Measurements from ENCODE around the gene DUSP18. TPM values are rescaled to one million over a fixed set of nuclear protein-coding genes. Genes with fewer than 3 reads are reported as not detected.

The DUSP18 gene
- total RNA-seq, 4 donors from 2014 or later, result 5.8 to 50.8 (median 40.2) TPM

DNA sequence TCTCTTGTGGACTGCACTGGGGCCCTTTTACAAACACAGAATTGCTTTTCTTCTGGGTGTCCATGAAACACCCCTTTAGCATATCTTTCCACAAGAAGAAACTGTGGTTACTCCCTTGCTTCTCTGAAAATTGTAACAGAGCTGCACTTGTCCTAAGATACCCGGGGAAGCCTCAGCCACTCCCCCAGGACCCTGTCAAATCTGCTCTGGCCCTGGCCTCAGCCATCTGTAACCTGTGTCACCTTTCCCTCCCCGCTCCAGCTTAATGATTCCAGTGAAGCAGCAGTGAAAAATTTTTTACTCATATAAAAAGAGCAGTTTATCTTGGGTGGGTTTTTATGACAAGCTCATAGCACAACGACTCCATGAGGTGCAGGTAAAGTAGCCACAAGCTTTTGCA is 3.4 kb upstream of the DUSP18 start:
- Histone ChIP-seq H3K36me3 (no peaks in the 10 kb centered on the region), H3K27ac (no peak overlapping the region), H3K4me1 (peaks cover 0 to 10% (median 3%) of the 10 kb centered on the region in 4 donors), H3K4me3 (no peak overlapping the region), H3K27me3 (no peaks in the 10 kb centered on the region), H3K9me3 (no peaks in the 10 kb centered on the region)
- no peak for TF ChIP-seq POLR2A (IDR thresholded peaks at IDR 0.05)
- TF ChIP-seq, protein P1, sequence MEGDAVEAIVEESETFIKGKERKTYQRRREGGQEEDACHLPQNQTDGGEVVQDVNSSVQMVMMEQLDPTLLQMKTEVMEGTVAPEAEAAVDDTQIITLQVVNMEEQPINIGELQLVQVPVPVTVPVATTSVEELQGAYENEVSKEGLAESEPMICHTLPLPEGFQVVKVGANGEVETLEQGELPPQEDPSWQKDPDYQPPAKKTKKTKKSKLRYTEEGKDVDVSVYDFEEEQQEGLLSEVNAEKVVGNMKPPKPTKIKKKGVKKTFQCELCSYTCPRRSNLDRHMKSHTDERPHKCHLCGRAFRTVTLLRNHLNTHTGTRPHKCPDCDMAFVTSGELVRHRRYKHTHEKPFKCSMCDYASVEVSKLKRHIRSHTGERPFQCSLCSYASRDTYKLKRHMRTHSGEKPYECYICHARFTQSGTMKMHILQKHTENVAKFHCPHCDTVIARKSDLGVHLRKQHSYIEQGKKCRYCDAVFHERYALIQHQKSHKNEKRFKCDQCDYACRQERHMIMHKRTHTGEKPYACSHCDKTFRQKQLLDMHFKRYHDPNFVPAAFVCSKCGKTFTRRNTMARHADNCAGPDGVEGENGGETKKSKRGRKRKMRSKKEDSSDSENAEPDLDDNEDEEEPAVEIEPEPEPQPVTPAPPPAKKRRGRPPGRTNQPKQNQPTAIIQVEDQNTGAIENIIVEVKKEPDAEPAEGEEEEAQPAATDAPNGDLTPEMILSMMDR (IDR thresholded peaks at IDR 0.05), result no peak
- no peak for DNase-seq

DNA sequence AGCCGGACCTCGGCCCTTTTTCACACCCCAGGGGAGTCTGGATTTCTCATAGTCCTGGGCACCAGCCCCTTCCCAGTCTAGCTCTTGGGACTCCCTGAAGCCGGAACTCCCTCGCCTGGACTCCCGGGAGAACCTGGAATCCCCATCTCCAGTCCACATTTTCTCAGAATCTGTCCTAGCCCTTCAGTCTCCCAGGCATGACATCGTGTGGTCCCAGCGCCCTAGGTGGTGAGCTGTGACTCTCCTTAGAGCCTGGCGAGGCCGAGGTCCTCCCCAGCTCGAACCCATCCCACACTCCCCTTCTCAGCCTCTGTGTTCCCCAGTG is 673 bp upstream of the DUSP18 start:
- no peaks in the 10 kb centered on the region for H3K27me3 ChIP-seq
- peak overlapping the region; percentile 57 to 79 (median 70) for H3K4me3 ChIP-seq
- H3K36me3 ChIP-seq, result peaks cover 0 to 7% (median 0%) of the 10 kb centered on the region in 3 donors
- H3K4me1 ChIP-seq, result peaks cover 0 to 16% (median 3%) of the 10 kb centered on the region in 4 donors
- no peaks in the 10 kb centered on the region for H3K9me3 ChIP-seq
- no peak for DNase-seq
- peak overlapping the region in 1 of 4 donors; percentile 77 for H3K27ac ChIP-seq
- TF ChIP-seq, protein P1 (IDR thresholded peaks at IDR 0.05), result no peak
- no peak for TF ChIP-seq POLR2A (IDR thresholded peaks at IDR 0.05)

DNA sequence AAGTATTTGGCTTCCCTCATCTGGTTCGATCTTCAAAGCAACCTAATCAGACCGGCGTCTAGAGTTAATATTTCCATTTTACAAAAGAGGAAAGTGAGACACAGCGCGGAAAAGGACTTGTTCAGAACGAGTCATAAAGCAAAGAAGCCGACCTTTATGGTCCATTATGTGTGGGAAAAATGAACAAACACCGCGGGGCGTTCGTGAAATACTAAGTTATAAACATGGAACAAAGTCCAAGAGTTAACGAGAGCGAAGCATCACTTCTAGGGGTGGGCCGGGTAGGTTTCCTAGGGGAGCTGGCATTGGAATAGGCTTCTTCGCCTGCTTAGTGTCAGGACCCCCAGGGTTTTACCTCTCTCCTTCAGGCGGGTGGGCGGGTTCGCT is 575 bp downstream of the DUSP18 start:
- Histone ChIP-seq H3K27me3 (no peaks in the 10 kb centered on the region), H3K4me3 (peak overlapping the region; percentile 57 to 79 (median 70)), H3K36me3 (peaks cover 0 to 19% (median 0%) of the 10 kb centered on the region in 3 donors), H3K27ac (peak overlapping the region; percentile 71 to 96 (median 81)), H3K4me1 (peaks cover 0 to 16% (median 3%) of the 10 kb centered on the region in 4 donors), H3K9me3 (no peaks in the 10 kb centered on the region)
- TF ChIP-seq, protein P1 (IDR thresholded peaks at IDR 0.05), result no peak
- peak; percentile 4 to 34 for TF ChIP-seq POLR2A (IDR thresholded peaks at IDR 0.05)
- DNase-seq, result peak in 1 of 3 donors; percentile 75

DNA sequence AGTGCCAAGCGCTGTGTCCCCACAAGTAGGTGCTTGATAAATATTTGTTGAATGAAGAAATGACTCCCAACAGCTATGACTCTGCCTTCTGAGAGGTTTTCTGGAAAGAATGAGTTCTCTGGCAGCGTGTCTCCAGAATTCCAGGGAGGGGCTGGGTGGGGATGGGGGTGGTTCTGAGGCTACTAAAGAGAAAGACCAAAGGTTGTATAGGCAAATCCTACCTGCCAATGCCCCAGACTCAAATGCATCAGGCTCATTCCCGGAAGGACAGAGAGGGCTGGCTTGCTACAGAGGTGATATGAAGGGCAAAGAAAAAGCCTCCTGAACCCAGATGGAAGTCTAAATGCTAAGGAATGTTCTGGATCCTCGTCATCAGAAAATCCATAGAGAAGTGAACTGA is 1.9 kb downstream of the DUSP18 start:
- H3K9me3 ChIP-seq, result no peaks in the 10 kb centered on the region
- H3K4me3 ChIP-seq, result peak overlapping the region in 2 of 4 donors; percentile 70 to 71
- peaks cover 0 to 16% (median 3%) of the 10 kb centered on the region in 4 donors for H3K4me1 ChIP-seq
- DNase-seq, result no peak
- TF ChIP-seq, protein P1 (IDR thresholded peaks at IDR 0.05), result no peak
- TF ChIP-seq POLR2A (IDR thresholded peaks at IDR 0.05), result no peak
- H3K27me3 ChIP-seq, result no peaks in the 10 kb centered on the region
- H3K36me3 ChIP-seq, result peaks cover 0 to 21% (median 0%) of the 10 kb centered on the region in 3 donors
- H3K27ac ChIP-seq, result peak overlapping the region in 3 of 4 donors; percentile 42 to 96 (median 85)

DNA sequence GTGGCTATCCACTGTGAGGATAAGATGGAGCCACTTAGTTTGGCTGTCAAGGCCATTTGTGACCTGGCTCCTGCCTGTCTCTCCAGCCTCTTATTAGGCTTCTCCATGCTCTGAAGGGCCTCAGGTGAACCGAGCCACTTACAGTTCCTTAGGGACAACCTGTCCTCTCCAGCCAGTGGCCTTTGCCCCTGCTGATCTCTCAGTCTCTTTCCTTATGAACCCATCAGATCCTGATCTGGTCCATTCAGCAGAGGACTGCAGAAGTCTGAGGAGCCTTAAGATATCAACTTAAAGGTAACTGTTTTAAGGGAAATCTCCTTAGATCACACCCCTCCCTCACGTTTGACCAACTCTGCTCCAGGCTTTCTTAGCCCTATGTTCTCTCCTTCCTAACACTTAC is 2.4 kb downstream of the DUSP18 start:
- Histone ChIP-seq H3K27me3 (no peaks in the 10 kb centered on the region), H3K4me1 (peaks cover 0 to 16% (median 3%) of the 10 kb centered on the region in 4 donors), H3K9me3 (no peaks in the 10 kb centered on the region), H3K36me3 (peaks cover 0 to 21% (median 0%) of the 10 kb centered on the region in 3 donors), H3K27ac (peak overlapping the region in 3 of 4 donors; percentile 42 to 96 (median 85)), H3K4me3 (peak overlapping the region in 2 of 4 donors; percentile 70 to 71)
- peak in 2 of 3 donors; percentile 67 to 86 for DNase-seq
- peak; percentile 26 to 59 for TF ChIP-seq POLR2A (IDR thresholded peaks at IDR 0.05)
- TF ChIP-seq, protein P1 (IDR thresholded peaks at IDR 0.05), result no peak
